IMR-90 (cell line): ENCODE results near the gene TFDP2. TPM values are rescaled to one million over a fixed set of nuclear protein-coding genes. Genes with fewer than 3 reads are reported as not detected.

Experiments used
- ATAC-seq: fragments of 200-7000 bp; cut with Tn5 transposase; 2 replicates; pipeline ENCODE4 v1.9.1; 2020; ENCODE audit warnings: low read depth, mild to moderate bottlenecking, moderate library complexity
- BruUV-seq: library from RNA; stranded (reverse); fragments of 400-500 nt; replicated peaks from 2 replicates; lab custom pipeline; 2021; lab: Mats Ljungman, UMichigan
- CTCF ChIA-PET: fragments of 300-600 bp; formaldehyde crosslinking; extraction: SDS; loops from one replicate; lab custom pipeline; 2021; ENCODE audit warnings: antibody characterized with exemption; lab: Yijun Ruan, JAX
- POLR2A ChIA-PET: fragments of 300-600 bp; sonication (Branson Sonifier 250); formaldehyde crosslinking; loops from one replicate; lab custom pipeline; 2022; ENCODE audit warnings: antibody characterized with exemption; ENCODE audit not compliant: unreplicated experiment; lab: Charles Lee
- DNase-seq: peaks from one replicate; pipeline ENCODE4 v3.0.0; 2013
- H2AFZ ChIP-seq: replicated peaks from 2 replicates; pipeline ENCODE3; 2013; ENCODE audit warnings: low read length, mild to moderate bottlenecking; ENCODE audit not compliant: poor library complexity
- H2AK5ac ChIP-seq: 2 replicates; pipeline ENCODE4 v1.6.1; 2013; ENCODE audit warnings: low read depth, low read length, inconsistent platforms
- H2AK9ac ChIP-seq: replicated peaks from 2 replicates; pipeline ENCODE3; 2013; ENCODE audit warnings: mild to moderate bottlenecking, low read depth, low read length, moderate library complexity; ENCODE audit not compliant: poor library complexity
- H2BK120ac ChIP-seq: 2 replicates; pipeline ENCODE4 v1.6.1; 2013; ENCODE audit warnings: low read depth, low read length, inconsistent platforms
- H2BK15ac ChIP-seq: 3 replicates; pipeline ENCODE4 v1.6.1; 2013; ENCODE audit warnings: low read depth, low read length, inconsistent platforms
- H2BK20ac ChIP-seq: 2 replicates; pipeline ENCODE4 v1.6.1; 2013; ENCODE audit warnings: low read depth, mild to moderate bottlenecking, inconsistent platforms, low read length, moderate library complexity
- H2BK5ac ChIP-seq: 2 replicates; pipeline ENCODE4 v1.6.1; 2013; ENCODE audit warnings: mild to moderate bottlenecking, low read depth, low read length, inconsistent platforms; ENCODE audit not compliant: poor library complexity, severe bottlenecking
- H3K14ac ChIP-seq: replicated peaks from 2 replicates; pipeline ENCODE4 v1.6.1; 2013; ENCODE audit warnings: low read depth, low read length, inconsistent platforms
- H3K18ac ChIP-seq: 2 replicates; pipeline ENCODE4 v1.6.1; 2013; ENCODE audit warnings: low read depth, low read length, control low read depth
- H3K23ac ChIP-seq: 2 replicates; pipeline ENCODE4 v1.6.1; 2013; ENCODE audit warnings: low read depth, low read length, inconsistent platforms
- H3K27ac ChIP-seq: 2 replicates; pipeline ENCODE4 v1.5.1; 2013; ENCODE audit warnings: mild to moderate bottlenecking, control low read depth, low read length; ENCODE audit not compliant: insufficient read depth
- H3K27me3 ChIP-seq: 2 replicates; pipeline ENCODE4 v1.6.1; 2013; ENCODE audit warnings: low read length; ENCODE audit not compliant: control insufficient read depth, insufficient read depth
- H3K36me3 ChIP-seq: 2 replicates; pipeline ENCODE4 v1.6.1; 2013; ENCODE audit warnings: low read length, mixed read lengths; ENCODE audit not compliant: control insufficient read depth, insufficient read depth
- H3K4ac ChIP-seq: 2 replicates; pipeline ENCODE4 v1.6.1; 2013; ENCODE audit warnings: low read depth, low read length, inconsistent platforms
- H3K4me1 ChIP-seq: 2 replicates; pipeline ENCODE4 v1.6.1; 2013; ENCODE audit warnings: low read length, mixed read lengths; ENCODE audit not compliant: control insufficient read depth, insufficient read depth
- H3K4me2 ChIP-seq: 2 replicates; pipeline ENCODE4 v1.6.1; 2013; ENCODE audit warnings: low read depth, mild to moderate bottlenecking, control low read depth, low read length, moderate library complexity
- H3K4me3 ChIP-seq: 2 replicates; pipeline ENCODE4 v1.5.1; 2013; ENCODE audit warnings: low read depth, mild to moderate bottlenecking, control low read depth, low read length, moderate library complexity; ENCODE audit not compliant: insufficient read depth
- H3K56ac ChIP-seq: 2 replicates; pipeline ENCODE4 v1.6.1; 2013; ENCODE audit warnings: low read length, inconsistent platforms; ENCODE audit not compliant: insufficient read depth; ENCODE audit errors: extremely low read depth
- H3K79me1 ChIP-seq, 2 experiments: 2 replicates each; pipeline ENCODE4 v1.6.1; 2013; ENCODE audit warnings: low read length in 2 of 2, inconsistent platforms in 1 of 2, low read depth in 1 of 2
- H3K9ac ChIP-seq: 2 replicates; pipeline ENCODE4 v1.6.1; 2013; ENCODE audit warnings: low read depth, low read length, control low read depth
- H3K9me1 ChIP-seq: 2 replicates; pipeline ENCODE4 v1.6.1; 2013; ENCODE audit warnings: low read length, inconsistent platforms; ENCODE audit not compliant: insufficient read depth
- H3K9me3 ChIP-seq: 2 replicates; pipeline ENCODE4 v1.6.1; 2013; ENCODE audit warnings: low read length; ENCODE audit not compliant: control insufficient read depth, insufficient read depth
- H4K20me1 ChIP-seq: 2 replicates; pipeline ENCODE4 v1.6.1; 2013; ENCODE audit warnings: low read length, inconsistent platforms; ENCODE audit not compliant: insufficient read depth
- H4K5ac ChIP-seq: 2 replicates; pipeline ENCODE4 v1.6.1; 2013; ENCODE audit warnings: mild to moderate bottlenecking, low read depth, low read length, control low read depth
- H4K8ac ChIP-seq, 2 experiments: 2 replicates each; pipeline ENCODE4 v1.6.1; 2013; ENCODE audit warnings: low read depth in 2 of 2, low read length in 2 of 2, control low read depth in 1 of 2, inconsistent platforms in 1 of 2
- H4K91ac ChIP-seq: 2 replicates; pipeline ENCODE4 v1.6.1; 2013; ENCODE audit warnings: low read depth, low read length, inconsistent platforms; ENCODE audit not compliant: insufficient read depth
- CEBPB ChIP-seq: IDR thresholded peaks from 2 replicates; pipeline ENCODE4 v1.6.1; 2012; ENCODE audit warnings: low read depth, low read length, improper control_type of control experiment
- CTCF ChIP-seq: conservative IDR thresholded peaks from 2 replicates; pipeline ENCODE4 v1.5.1; 2012; ENCODE audit warnings: mild to moderate bottlenecking, low read depth, low read length, improper control_type of control experiment
- ELK1 ChIP-seq: fragments of 150-350 bp; IDR thresholded peaks from 2 replicates; pipeline ENCODE4 v1.6.1; 2016; ENCODE audit warnings: low read depth, mild to moderate bottlenecking, low read length, moderate library complexity, borderline replicate concordance
- FOS ChIP-seq: fragments of 150-350 bp; IDR thresholded peaks from 2 replicates; pipeline ENCODE4 v1.6.1; 2016; ENCODE audit warnings: low read depth, low read length
- MAFK ChIP-seq: IDR thresholded peaks from 2 replicates; pipeline ENCODE4 v1.6.1; 2012; ENCODE audit warnings: low read depth, low read length, improper control_type of control experiment
- POLR2A ChIP-seq: IDR thresholded peaks from 2 replicates; pipeline ENCODE4 v1.6.1; 2012; ENCODE audit warnings: mild to moderate bottlenecking, low read depth, low read length
- RCOR1 ChIP-seq: IDR thresholded peaks from 2 replicates; pipeline ENCODE4 v1.6.1; 2012; ENCODE audit warnings: mild to moderate bottlenecking, low read length, improper control_type of control experiment; ENCODE audit not compliant: insufficient replicate concordance
- USF2 ChIP-seq: fragments of 150-350 bp; IDR thresholded peaks from 2 replicates; pipeline ENCODE4 v1.6.1; 2017; ENCODE audit warnings: mild to moderate bottlenecking, antibody characterized with exemption, low read length, low read depth
- WGBS, 2 experiments: methylation state at CpG; one replicate each; pipeline versions ENCODE4 v1.1.5 to v1.1.7; 2013; ENCODE audit warnings: missing lambda C conversion rate in 2 of 2; ENCODE audit not compliant: insufficient read length in 1 of 2; ENCODE audit errors: extremely low coverage in 2 of 2; 5-methylcytosine and 5-hydroxymethylcytosine counted together
- dilution Hi-C: fragments of 300-500 bp; cut with HindIII; formaldehyde crosslinking; loops from one replicate; pipeline ENCODE4 v1.14.3; 2018; ENCODE audit warnings: low sequenced_read_pairs; ENCODE audit not compliant: unreplicated experiment
- in situ Hi-C: fragments of 300-500 bp; cut with MboI; formaldehyde crosslinking; loops from 3 replicates; pipeline ENCODE4 v1.14.3; 2019; ENCODE audit warnings: low sequenced_read_pairs, inconsistent platforms, mixed read lengths
- intact Hi-C: fragments of 100-400 bp; cut with micrococcal nuclease; formaldehyde crosslinking; loops from 2 replicates; pipeline ENCODE4 v1.10.0; 2022
- polyA plus RNA-seq, 3 experiments: library from polyadenylated mRNA; depleted of rRNA; stranded (reverse); fragments of >200 nt; gene quantifications; 2 replicates each; pipeline ENCODE4 v1.2.3, GENCODE V29; 2012; ENCODE audit warnings: low replicate concordance in 1 of 3
- total RNA-seq: library from RNA; depleted of rRNA; stranded (reverse); fragments of >200 nt; gene quantifications from 2 replicates; pipeline ENCODE4 v1.2.3, GENCODE V29; 2012

Gene TFDP2
- total and polyA plus RNA-seq, 2 of the 4 experiments (the other 2 are of a cell fraction): 10.7 to 23.7 TPM

DNA sequence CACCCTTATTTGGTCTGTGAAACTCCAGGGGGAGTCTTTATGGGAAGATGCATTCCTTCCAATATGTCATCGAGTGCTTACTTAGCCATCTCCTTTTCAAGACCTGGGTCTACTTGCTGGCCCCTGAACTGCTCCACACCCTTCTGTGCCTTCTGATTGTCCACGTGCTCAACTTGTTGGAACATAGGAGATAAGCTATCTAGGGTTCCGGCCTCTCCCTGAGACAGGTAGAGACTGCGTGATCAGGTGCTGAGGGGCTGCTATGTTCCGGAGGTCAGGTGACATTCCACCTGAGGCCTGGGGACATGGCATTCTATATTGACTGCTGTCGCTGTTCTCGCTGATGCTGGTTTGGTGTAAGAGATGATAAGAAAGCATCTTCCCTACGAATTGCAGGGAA, 207.3 kb downstream of the TFDP2 start:
- Histone ChIP-seq H2BK20ac (no peak overlapping the region), H3K4ac (no peak overlapping the region), H3K27me3 (no peaks in the 10 kb centered on the region), H3K9me1 (no peaks in the 10 kb centered on the region), H3K4me2 (no peak overlapping the region), H3K9me3 (no peaks in the 10 kb centered on the region), H4K5ac (no peak overlapping the region), H3K4me1 (peaks cover 6% of the 10 kb centered on the region), H2BK5ac (no peak overlapping the region), H2AFZ (no peak overlapping the region), H3K9ac (no peak overlapping the region), H2BK120ac (no peak overlapping the region), H4K91ac (no peak overlapping the region), H3K14ac (no peak overlapping the region), H2BK15ac (no peak overlapping the region), H3K18ac (no peak overlapping the region), H3K4me3 (no peak overlapping the region), H2AK9ac (no peak overlapping the region), H3K79me1 (no peaks in the 10 kb centered on the region), H4K20me1 (no peaks in the 10 kb centered on the region), H3K36me3 (0 out of 2 replicates have a peak, but pooled peaks cover 2% of the 10 kb centered on the region), H2AK5ac (no peak overlapping the region; the same call in 1 of the 2 replicates), H3K56ac (no peak overlapping the region), H3K27ac (no peak overlapping the region), H3K23ac (no peak overlapping the region), H4K8ac (no peak overlapping the region)
- CTCF ChIA-PET: no interaction called here
- POLR2A ChIA-PET: no interaction called here
- intact Hi-C loops: no loop called here
- no TSS peak for BruUV-seq
- in situ Hi-C loops: no loop called here
- dilution Hi-C loops: no loop called here
- TF ChIP-seq CTCF: no peak
- TF ChIP-seq POLR2A: no peak
- no peak for TF ChIP-seq RCOR1
- TF ChIP-seq CEBPB: no peak
- no peak for TF ChIP-seq FOS
- no peak for TF ChIP-seq USF2
- no peak for TF ChIP-seq ELK1
- no peak for TF ChIP-seq MAFK
- WGBS, 2 experiments: 80% methylated on average over 1 of the region's 8 CpGs; no CpG with 5 or more reads in 1 of the 2 experiments
- ATAC-seq (no peak), DNase-seq (no peak)
